Measurements from ENCODE around the gene IL10RA.

DNA sequence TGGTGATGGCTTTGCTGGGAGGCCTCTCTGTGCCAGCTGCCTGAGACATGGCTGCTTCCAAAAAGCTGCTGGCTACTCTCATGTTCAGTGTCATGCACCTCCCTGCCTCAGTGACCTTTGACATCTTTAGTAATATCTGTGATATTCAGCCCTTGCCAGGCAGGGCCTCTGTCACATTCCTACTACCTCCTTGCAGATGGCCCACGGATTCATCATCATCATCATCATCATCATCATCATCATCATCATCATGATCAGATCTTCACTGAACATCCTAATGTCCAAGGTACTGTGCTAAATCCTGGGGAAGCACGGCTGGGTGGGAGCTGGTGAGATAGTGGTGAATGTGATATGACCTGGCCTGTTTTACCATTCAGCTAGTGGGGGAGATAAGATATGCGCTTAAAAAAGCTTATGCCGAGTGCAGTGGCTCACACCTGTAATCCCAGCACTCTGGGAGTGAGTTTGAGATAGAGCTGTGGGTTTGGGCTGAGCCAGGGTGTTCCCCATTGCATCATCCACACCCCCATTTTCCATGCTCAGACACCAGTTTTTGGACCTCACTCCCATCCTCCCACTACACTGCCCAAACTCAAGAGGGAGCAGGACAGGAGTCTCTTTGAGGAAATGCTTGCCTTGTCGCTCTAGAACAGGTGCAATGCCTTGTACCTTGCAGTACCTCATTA, 39.9 kb upstream of the IL10RA start:
- TF ChIP-seq, protein P1, sequence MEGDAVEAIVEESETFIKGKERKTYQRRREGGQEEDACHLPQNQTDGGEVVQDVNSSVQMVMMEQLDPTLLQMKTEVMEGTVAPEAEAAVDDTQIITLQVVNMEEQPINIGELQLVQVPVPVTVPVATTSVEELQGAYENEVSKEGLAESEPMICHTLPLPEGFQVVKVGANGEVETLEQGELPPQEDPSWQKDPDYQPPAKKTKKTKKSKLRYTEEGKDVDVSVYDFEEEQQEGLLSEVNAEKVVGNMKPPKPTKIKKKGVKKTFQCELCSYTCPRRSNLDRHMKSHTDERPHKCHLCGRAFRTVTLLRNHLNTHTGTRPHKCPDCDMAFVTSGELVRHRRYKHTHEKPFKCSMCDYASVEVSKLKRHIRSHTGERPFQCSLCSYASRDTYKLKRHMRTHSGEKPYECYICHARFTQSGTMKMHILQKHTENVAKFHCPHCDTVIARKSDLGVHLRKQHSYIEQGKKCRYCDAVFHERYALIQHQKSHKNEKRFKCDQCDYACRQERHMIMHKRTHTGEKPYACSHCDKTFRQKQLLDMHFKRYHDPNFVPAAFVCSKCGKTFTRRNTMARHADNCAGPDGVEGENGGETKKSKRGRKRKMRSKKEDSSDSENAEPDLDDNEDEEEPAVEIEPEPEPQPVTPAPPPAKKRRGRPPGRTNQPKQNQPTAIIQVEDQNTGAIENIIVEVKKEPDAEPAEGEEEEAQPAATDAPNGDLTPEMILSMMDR (IDR thresholded peaks at IDR 0.05): no peak
- TF ChIP-seq POLR2A (IDR thresholded peaks at IDR 0.05): no peak
- no peak for TF ChIP-seq POLR2AphosphoS5 (IDR thresholded peaks at IDR 0.05)

Data from breast epithelium (tissue), 3 donors.